Activated CD8-positive, alpha-beta memory T cell treated with anti-CD3 and anti-CD28 coated beads for 24 hours (primary cell): ENCODE results near the gene SLC26A6.

Source experiments
- DNase-seq: peaks from one replicate; pipeline ENCODE4 v3.0.0-alpha.2; 2020

The SLC26A6 gene, protein sequence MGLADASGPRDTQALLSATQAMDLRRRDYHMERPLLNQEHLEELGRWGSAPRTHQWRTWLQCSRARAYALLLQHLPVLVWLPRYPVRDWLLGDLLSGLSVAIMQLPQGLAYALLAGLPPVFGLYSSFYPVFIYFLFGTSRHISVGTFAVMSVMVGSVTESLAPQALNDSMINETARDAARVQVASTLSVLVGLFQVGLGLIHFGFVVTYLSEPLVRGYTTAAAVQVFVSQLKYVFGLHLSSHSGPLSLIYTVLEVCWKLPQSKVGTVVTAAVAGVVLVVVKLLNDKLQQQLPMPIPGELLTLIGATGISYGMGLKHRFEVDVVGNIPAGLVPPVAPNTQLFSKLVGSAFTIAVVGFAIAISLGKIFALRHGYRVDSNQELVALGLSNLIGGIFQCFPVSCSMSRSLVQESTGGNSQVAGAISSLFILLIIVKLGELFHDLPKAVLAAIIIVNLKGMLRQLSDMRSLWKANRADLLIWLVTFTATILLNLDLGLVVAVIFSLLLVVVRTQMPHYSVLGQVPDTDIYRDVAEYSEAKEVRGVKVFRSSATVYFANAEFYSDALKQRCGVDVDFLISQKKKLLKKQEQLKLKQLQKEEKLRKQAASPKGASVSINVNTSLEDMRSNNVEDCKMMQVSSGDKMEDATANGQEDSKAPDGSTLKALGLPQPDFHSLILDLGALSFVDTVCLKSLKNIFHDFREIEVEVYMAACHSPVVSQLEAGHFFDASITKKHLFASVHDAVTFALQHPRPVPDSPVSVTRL

DNA sequence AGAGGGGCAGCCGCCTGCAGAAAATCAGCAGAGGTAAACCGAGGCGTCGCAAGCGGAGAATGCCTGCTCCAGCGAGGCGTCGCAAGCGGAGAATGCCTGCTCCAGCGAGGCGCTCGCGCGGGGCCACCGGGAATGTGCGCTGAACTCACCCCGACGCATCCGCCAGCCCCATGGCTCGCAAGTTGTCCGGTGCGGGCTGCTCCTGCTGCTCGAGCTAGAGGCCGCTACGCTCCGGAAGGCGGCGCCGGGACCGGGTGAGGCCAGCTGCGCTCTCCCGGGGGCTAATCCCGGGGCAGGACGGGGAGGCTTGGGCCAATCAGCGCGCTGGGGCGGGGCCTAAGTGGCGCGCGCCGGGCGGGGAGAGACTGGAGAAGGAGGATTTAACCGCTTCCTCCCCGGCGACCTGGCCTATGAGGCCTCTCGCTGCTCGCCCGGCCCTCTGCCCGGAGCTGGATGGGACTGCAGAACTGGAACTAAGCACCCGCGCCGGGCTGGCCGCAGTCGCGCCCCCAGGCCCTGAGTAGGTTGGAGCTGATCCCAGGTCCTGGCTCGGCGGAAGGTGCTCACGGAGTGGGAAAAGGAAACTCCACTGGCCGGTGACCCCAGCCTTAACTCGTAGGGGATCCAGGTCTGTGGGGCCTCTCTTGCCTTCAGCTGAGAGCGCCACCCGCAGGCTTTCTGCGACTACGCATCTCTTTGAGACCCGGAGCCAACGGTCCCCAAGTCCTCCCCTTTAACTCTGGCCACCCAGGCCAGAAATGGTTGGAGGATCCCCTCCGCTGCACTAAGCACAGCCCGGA, at the start of gene SLC26A6:
SLC26A6 (minus strand) TSS at position 240 of the 800 bp plus-strand sequence; CDS start at position 172, 68 bp downstream.
- peak; percentile 98 for DNase-seq

DNA sequence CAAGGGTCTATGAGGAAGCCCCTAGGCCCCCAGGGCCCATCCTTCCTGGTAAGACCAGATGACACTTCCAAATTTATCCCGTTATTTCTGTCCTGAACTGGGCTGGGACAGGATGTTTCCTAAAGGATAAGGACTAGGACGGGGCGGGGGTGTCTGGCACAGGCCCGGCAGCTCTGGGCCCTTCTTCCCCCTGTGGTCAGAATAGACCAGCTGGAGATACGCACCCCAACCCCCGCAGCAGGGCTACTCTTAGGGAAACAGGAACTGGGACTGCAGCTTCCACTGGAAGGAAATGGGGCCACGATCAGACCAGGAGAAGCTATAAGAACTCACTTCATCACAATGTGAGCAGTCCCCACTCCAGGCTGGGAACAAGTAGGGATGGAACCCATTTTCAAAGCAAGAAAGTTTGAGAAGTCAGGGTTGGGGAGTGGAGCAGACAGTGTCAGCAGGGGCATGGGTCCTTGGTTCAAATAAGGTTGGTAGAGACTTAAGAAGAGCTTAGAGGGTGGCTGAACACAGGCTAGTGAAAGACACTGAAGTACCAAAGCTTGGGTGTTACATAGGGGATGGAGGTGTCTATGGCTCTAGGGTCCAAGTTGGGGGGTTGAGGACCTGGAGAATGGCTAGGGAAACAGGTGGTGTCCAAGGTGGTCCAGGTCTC, 49.4 kb upstream of the SLC26A6 start:
- no peak for DNase-seq

DNA sequence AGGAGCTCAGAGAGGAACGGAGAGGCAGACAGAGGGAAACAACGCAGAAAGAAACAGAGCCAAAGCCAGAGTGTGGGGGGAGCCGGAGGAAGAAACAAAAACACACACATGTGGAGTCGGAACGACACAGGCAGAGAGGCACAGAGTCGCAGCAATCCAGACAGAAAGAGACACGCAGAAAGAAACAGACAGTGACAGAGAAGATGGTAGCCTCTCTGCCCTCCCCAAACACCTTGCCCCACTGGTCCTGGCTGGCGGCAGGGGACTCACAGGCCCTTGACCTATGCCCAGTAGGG, 48.7 kb upstream of the SLC26A6 start:
- DNase-seq = no peak

DNA sequence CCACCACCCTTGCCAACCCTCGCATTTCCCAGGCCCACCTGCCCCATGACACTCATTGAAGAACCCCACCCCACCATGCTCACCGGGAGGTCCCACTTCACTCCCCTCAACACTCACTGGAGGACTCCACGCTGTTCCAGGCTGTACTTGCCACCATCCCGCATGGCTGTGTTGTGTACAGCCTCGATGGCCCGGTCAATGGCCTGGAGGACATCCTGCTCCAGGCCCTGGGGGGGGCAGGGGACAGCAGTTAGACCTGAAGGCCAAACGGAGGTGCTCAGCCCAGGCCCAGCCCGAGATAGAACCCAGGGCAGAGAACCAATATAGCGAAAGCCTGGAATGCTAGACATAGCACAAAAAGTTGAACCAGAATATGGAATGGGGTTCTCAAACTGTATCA, 47.5 kb upstream of the SLC26A6 start:
- DNase-seq = no peak

DNA sequence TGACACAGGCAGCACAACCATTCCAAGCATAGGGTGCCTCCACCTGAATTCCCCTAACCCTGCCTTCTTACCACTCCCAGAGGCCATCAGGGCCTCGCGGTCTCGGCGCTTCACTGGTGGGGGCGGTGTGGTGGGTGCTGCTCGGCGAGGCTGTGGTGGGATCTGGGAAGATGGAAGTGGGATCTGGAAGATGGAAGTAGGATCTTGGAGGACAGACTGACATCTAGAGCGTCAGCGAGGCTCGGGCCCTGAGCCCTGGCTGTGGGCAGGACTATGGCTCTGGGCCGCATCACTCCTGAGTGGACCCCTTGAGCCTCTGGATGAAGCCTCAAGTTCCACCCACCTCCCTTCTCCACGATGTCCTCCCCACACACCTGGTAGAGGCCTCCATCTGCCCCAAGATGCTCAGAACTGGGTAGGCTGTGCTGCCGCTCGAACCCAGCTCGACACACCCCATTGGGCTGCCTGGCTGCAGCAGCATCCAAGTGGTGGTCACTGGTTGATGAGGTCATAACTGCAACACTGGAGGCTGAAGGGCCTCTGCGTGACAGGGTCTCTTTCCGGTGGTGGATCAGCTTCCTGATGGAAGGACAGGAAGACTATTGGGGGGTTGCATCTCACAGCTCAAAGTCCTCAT, 46.8 kb upstream of the SLC26A6 start:
- DNase-seq = no peak

DNA sequence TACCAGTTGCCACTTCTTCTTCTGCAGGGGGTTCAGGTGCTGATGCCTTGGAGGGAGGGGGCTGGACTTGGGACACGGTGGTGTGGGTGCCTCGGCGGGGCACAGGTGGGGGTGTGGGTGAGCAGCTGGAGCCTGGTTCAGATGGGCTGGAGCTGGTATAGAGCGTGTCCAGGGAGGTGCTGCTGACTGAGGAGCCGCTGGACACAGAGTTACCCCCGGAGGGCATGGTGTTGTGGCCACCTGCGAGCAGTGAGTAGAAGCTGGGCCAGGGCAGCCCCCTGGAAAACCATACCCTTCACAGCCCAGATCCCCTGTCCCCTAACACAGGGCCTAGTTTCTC, 46.2 kb upstream of the SLC26A6 start:
- no peak for DNase-seq

DNA sequence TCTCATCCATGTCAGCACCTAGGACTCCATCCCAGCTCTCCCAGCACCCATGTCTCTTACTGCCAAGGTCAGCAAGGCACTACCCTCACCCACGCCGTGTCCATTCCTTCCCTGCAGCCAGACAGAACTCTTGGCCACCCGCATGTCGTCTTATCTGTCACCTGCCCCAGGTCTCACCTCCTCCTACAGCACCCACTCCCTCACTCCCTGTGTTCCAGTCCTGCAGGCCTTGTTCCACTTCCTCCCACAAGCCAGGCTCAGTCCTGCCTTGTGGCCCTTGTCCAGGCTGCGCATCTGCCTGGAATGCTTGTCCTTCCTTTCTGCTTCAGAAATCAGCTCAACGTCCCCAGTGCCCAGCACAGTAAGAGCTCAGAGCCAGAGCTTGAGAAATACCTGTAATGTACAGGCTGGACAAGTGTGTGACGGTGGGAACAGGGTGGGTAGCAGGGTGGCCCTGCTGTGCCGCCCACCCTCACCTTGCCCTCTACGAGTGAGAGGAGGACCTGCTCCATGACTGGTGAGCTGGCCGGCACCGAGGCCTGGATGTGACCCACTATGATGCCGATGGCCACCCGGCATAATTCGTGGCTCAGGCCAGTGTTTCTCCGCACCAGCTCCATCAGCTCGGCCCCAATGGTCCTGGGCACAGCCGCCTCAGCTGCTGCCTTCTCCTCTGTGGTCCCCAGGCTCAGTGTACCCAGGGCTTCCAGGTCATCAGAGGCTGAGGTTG, 45.7 kb upstream of the SLC26A6 start:
- no peak for DNase-seq

DNA sequence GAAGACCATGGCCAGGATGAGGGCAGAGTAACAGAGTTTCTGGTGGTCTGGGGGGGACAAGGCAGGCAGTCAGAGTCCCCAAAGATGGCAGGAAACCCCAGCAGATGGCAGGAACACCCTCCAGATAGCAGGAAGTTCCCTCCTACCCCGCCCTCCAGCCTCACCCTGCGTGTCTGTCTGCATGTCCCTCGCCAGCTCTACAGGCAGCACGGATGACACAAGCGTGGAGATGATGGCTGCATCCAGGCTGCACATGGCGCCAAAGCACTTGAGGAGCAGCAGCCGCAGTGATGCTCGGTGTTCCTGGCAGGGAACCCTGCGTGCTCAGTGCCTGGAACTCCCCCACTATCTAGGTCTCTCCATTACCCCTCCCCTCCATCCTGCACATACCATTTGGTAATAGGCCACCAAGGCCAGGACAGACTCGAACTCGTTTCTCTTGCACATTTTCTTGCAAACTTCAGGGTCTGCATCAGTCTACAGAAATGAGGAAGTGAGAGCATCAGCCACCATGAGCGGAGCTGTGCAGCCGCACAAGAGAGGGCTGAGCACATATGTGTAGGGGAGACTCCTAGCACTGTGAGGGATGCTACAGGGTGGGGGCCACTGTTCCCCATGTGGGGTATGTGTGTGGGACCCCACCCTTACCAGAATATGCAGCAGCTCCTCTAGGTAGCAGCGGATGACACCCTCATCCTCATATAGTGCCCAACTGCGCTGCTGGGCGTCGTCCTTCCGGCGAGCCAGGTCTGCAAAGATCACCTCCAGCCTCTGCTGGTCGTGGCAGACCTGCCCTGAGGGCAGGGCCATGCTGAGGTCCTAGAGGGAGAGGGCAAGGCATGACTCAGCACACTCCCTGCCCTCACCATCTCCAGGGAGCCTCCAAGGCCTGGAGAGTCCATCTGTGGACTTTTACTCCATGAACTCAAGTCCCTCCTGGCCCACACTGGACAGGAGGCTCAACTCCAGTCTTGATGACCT, 44.4 kb upstream of the SLC26A6 start:
- no peak for DNase-seq

DNA sequence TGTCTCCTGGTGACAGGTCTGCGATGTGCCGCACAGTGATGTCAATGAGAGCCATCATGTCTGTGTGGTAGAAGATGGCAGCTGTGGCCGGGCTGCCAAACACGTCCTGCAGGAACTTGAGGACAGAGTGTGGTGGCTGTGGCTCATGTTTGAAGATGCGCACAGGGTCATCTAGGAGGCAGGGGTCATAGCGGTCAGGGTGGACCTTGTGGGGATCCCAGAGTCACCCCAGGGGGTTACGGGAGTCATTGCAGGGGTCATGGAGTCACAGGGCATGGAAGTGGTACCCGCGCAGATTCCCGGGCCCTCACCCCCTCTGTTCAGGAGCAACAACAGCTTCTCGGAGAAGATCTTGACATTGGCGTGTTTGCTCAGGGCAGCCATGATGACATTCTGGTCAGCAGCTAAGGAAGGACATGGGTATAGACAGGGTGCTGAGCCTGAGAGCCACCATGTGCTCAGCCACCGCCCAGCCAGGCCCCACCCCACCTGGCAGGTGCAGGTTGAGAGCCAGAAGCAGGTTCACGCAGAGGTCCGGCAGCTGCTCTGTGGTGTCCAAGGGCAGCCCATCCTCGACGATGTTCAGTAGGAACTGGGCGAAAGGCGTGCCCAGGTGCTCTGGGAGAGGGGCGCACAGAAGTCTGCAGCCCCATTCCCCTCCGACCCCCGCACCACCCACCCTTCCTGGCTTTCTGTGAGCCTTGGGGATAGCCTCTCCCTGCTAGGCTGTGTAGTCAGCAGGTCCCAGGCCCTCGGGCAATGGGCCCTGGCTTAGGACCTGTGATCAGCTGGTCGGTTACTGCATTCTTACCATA, 43.5 kb upstream of the SLC26A6 start:
- no peak for DNase-seq

DNA sequence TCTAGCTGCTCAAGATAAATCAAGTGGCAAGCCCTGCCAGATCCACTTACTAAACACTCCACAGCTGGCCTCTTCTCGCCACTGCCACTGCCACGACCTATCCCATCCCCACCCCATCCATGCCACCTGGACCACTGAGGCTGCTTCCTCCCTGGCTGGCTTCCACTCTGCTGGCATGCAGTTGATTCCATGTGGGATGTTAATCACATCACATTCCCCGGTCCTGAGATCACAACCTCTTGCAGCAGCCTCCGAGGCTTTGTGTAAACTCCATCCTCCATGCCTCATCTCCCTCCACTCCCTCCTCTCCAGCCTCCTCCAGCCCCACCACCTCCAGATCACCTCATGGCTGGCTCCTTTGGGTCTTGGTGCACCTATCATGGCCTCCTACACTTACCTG, 42.8 kb upstream of the SLC26A6 start:
- DNase-seq = no peak

DNA sequence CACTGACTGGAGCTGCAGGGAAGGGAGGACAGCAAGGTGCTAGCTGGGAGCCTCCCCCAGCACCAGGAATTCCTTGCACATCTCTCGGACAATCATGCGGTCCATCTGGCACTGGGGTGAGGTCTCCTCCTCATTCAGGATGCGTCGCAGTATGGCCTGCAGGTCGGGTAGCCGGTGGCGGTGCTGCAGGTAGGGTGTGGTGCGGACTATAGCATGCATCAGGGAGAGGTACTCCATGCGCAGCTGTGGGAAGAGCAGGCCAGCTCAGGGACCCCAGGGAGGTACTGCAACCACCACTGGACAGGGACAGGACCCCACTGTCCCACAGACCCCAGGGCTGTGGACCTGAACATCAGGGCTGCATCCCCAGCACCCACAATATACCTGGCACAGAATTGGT, 39.2 kb upstream of the SLC26A6 start:
- DNase-seq = no peak

DNA sequence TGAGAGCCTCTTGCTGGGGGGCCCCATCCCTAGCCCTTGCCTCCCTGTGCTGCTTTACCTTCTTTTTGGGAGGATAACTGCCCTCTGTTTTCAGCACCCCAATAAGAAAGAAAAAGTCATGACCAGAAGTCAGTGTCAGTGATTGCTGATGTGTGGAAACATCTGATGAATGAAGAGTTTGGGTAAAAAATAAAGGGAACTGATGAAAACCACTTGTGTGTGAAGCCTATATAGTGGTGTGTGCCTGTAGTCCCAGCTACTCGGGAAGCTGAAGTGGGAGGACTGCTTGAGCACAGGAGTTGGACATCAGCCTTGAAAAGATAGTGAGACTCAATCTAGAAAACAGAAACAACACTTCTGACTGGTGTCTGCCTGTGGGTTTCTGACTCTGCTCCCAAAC, 37.3 kb upstream of the SLC26A6 start:
- no peak for DNase-seq

DNA sequence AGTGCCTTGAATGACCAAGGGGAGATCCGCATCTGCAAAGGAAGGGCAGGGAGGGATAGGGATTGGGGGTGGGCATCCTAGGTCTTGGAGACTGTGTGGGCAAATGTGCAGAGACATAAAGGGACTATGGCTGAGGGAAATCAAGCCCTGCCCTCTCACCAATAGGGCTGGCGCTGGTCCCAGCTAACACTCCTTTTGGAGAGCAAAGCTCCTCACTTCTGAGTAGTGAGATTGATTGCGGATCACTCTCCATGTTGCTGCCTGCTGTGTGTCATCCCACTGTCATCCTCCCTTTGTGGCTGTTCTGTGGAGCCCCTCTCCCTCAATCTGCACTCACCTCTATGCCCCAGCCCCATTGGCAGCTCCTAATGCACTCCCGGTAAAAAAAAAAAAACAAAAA, 29.7 kb upstream of the SLC26A6 start:
- DNase-seq = no peak

DNA sequence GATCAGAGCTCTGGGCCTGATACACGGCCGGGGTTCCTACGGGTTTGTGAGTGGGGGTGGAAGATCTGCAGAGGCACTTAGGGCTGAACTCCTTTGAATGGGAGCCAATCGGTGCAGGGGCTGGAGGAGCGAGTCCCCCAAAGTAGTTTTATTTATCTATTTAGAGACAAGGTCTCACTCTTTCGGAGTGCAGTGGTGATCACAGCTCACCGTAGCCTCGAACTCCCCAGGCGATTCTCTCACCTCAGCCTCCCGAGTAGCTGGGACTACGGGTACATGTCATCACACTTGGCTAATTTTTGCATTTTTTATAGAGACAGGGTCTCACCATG, 29.0 kb upstream of the SLC26A6 start:
- no peak for DNase-seq

DNA sequence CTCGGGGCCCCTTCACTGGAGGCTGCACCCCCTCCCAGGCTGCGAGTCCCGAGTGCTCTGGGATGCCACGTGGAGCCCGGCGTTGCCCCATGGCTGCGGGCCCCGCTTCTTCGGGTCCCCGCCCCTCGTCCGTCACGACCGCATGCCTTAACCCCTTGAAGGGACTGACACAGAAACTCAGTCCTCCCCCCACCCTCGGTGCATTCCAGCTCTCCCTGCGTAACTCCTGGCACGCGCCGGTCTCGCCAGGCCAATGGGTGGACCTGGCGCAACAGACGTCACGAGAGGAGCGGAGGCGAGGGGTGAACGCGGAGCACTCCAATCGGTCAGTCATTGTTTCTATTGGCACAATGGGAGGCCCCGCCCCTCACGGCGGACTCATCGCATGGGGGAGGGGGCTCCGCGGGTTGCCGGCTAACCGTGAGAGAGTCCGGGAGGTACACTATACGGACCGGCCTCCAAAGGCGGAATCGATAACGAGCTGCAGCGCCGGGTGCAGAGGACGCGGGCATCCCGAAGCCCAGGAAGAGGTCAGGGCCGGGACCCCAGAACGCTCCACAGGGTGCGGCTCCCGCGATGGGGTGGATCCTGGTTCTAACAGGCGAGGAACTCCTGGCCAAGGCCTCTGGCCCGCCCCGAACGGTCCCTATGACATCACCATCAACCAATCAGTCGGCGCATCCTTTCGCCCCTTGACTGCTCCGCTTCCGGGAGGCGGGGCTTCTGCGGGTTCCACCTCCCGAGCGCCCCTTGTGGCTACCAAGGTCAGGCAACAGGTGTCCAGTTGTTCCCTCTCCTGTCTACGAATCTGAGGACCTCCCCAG, 28.4 kb upstream of the SLC26A6 start:
- peak; percentile 91 for DNase-seq

DNA sequence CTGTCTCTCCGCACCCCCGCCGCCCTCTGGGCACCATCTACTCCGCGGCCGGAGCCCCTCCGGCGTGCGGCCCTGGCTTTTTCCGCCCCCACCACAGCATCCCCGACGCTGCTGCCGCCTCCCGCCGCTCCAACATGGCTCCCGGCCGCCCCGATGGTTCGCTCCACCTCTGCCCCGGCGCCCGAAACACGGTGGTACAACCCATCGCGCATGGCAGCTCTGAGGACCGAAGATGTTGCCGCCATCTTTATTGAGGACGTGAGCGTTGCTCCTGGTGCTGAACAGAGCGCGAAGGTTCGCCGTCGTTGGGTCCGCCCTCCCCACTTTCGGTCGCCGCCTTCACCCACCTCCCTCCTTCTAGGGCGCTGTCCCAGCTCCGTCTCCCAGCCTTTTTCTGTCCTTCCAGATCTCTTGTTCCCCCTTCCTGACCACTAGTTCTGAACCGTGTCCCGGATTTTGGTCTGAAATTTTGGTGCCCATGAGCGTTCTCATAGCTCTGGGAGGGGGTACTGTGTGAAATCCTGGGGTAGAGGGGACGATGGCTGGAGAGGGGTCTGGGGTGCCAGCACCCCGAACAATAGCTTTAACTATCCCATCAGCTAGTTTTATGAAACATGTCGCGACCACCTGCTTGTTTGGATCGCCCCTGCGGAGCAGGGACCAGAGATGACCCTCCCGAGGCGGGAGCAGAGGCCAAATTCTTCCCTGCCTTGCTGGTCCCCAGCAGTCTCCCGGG, 27.7 kb upstream of the SLC26A6 start, which contains the start of gene CELSR3:
CELSR3 (minus strand) TSS at position 134 of the 736 bp plus-strand sequence. CDS start 252 bp downstream, outside the sequence.
- DNase-seq = no peak

DNA sequence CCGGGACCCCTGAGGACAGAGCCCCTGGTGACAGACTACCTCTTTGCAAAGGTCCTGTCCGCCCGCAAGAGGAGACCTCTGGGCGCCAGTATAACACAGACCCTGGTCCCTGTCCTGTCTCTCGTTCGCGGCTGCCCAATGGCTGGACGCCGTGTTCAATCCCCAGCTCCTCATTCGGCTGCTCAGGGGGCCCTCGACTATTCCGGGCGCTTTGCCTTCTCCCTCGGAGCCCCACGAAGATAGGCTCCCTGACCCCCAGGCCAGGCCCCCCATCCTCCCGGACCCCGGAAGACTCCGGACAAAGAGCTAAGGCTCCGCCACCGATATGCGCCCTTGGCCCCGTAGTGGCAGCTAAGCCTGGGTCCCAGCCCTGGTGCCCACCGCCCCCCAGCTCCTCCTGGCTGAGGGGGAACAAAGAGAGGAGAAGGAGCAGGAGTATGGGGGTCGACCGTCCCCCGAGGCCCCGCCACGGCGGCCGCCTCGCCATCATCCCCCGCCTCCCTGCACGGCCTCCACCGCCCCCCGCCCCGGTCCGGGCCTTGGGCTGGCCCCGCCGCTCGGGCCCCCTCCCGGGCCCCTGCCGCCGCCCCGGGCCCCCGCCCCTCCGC, 27.0 kb upstream of the SLC26A6 start:
- DNase-seq = no peak
